Pancreas (tissue), 10 donors: ENCODE results near the gene ARHGEF26. TPM values are rescaled to one million over a fixed set of nuclear protein-coding genes. Genes with fewer than 3 reads are reported as not detected.

Experiments used
- ATAC-seq, 4 donors: fragments of 200-7000 bp; cut with Tn5 transposase; one replicate each; pipeline versions ENCODE4 v1.8.0 to v1.9.1; 2020; ENCODE audit warnings: mild to moderate bottlenecking in 4 of 4, moderate library complexity in 4 of 4
- DNase-seq, 6 donors: peaks; one replicate each; pipeline ENCODE4 v3.0.0-alpha.2; 2020
- FAIRE-seq: peaks from 2 replicates; lab custom pipeline; 2012; peaks lifted over from hg19 to GRCh38; lab: Jason Lieb, UNC
- H3K27ac ChIP-seq, 4 donors: fragments of 200-600 bp; sonication (generic); 1 replicate in 3 of 4; 2 replicates in 1 of 4; pipeline versions ENCODE4 v1.5.0 to v1.8.0; 2020
- H3K27me3 ChIP-seq, 4 donors: fragments of 200-600 bp; one replicate each; pipeline ENCODE4 v1.8.0; 2021
- H3K36me3 ChIP-seq, 3 donors: fragments of 200-600 bp; sonication (generic) in 1 of 3; one replicate each; pipeline versions ENCODE4 v1.5.0 to v1.8.0; 2020 to 2021
- H3K4me1 ChIP-seq, 3 donors: fragments of 200-600 bp; one replicate each; pipeline ENCODE4 v1.8.0; 2021
- H3K4me3 ChIP-seq, 4 donors: fragments of 200-600 bp; sonication (generic) in 2 of 4; one replicate each; pipeline versions ENCODE4 v1.5.0 to v1.8.0; 2020 to 2021
- H3K9me3 ChIP-seq, 4 donors: fragments of 200-600 bp; one replicate each; pipeline ENCODE4 v1.8.0; 2021
- CTCF ChIP-seq, 4 donors: fragments of 200-600 bp; sonication (generic) in 3 of 4; IDR thresholded peaks; one replicate each; pipeline versions ENCODE4 v1.5.0 to v1.8.0; 2021; ENCODE audit warnings: antibody characterized with exemption in 4 of 4
- WGBS, 2 donors: extraction: QIAGEN DNeasy Blood & Tissue Kit; methylation state at CpG; one replicate each; pipeline ENCODE4 v1.1.7; 2013; 5-methylcytosine and 5-hydroxymethylcytosine counted together
- intact Hi-C, 3 donors: fragments of 100-400 bp; cut with DNase I; formaldehyde crosslinking; loops; one replicate each; pipeline versions ENCODE4 v1.11.1 to v1.14.2; 2022
- polyA plus RNA-seq, 2 donors: library from polyadenylated mRNA; stranded (reverse); fragments of 200-250 nt; gene quantifications; one replicate each; pipeline ENCODE4 v1.2.3, GENCODE V29; 2013
- total RNA-seq, 6 donors: library from RNA; stranded (reverse); fragmentation: NEBNext Ultra II Directional in 4 of 6; extraction: Animal tissue kit (Norgen Biotek cat#: 25700) in 4 of 6; gene quantifications; one replicate each; pipeline versions ENCODE4 v1.2.1 to v1.2.4, GENCODE V29; 2021 to 2023
- donor health status: healthy with polysubstance abuse.
- donor health status: DM: no; HTN: no; CAD: no; lungs with moderate emphysema.
- donor health status: DM: no; HTN: no; CAD: no.
- donor health status: control.
- donor health status: control.
- donor health status: Bipolar disorder and iron deficiency.
- donor health status: DM: yes; HTN: yes; CAD: no.
- donor health status: DM: no; HTN: no; CAD: no.
- donor health status: DM: no; HTN: no; CAD: no.
- donor health status: DM: yes; HTN: yes; CAD: no.

ARHGEF26 gene
- total and polyA plus RNA-seq, 8 donors, result 2.7 to 6.5 (median 4.9) TPM

DNA sequence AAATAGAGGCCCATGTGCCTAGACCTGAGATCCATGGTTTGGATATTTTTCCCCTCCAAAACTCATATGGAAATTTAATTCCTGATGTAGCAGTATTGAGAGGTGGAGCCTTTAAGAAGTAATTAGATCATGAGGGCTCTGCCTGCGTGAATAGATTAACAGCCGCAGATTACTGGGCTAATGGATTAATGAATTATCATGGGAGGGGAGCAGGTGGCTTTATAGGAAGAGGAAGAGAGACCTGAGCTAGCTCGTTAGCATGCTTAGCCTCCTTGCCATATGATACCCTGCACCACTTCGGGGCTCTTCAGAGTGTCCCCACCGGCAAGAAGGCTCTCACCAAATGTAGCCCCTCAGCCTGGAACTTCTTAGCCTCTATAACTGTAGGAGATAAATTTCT is 15.8 kb downstream of the ARHGEF26 start:
- ATAC-seq (no peak), FAIRE-seq (no peak), DNase-seq (no peak)
- intact Hi-C loops, result no loop called here
- peaks cover 10 to 20% (median 15%) of the 10 kb centered on the region in 3 donors for H3K4me1 ChIP-seq
- H3K27ac ChIP-seq, result no peak overlapping the region
- no peaks in the 10 kb centered on the region for H3K36me3 ChIP-seq
- no peak overlapping the region for H3K4me3 ChIP-seq
- WGBS, 2 donors, result 47 to 52% methylated on average over 5 of the region's 5 CpGs
- no peaks in the 10 kb centered on the region for H3K9me3 ChIP-seq
- H3K27me3 ChIP-seq, result no peaks in the 10 kb centered on the region
- TF ChIP-seq CTCF (IDR thresholded peaks at IDR 0.05), result no peak

DNA sequence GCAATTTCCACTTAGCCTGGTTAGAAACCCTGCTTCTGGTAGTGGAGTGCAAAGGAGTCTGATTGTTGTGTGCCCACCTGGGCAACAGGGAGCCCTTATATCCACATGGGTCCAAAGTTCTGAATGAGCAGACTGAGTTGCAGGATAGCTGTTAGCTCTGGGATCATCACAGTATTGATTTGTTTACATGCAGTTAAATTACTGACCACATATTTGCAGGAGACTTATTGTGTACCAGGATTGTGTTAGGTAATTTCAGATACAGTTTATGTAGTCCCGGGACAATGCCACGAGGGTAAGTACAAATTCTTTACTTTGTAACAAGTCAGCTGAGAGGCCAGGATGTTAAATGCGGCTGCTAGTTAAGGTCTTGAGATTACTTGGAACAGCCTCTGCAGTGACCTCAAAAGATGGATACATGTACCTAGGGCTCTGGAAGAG is 18.8 kb downstream of the ARHGEF26 start:
- WGBS, 2 donors, result 63 to 68% methylated on average over 3 of the region's 3 CpGs
- TF ChIP-seq CTCF (IDR thresholded peaks at IDR 0.05), result no peak

GRCh38 chr3:154142608-154143007 is 21.4 kb downstream of the ARHGEF26 start:
- no peaks in the 10 kb centered on the region for H3K9me3 ChIP-seq
- H3K4me3 ChIP-seq, result no peak overlapping the region
- no peaks in the 10 kb centered on the region for H3K27me3 ChIP-seq
- intact Hi-C loops, result no loop called here
- no peak for TF ChIP-seq CTCF (IDR thresholded peaks at IDR 0.05)
- ATAC-seq (no peak), FAIRE-seq (no peak), DNase-seq (no peak)
- H3K27ac ChIP-seq, result no peak overlapping the region
- no peaks in the 10 kb centered on the region for H3K36me3 ChIP-seq
- no peaks in the 10 kb centered on the region for H3K4me1 ChIP-seq
- WGBS, 2 donors, result 95 to 100% methylated on average over 2 of the region's 2 CpGs

More for the DNA sequence above, 18.8 kb downstream of the ARHGEF26 start:
- Histone ChIP-seq H3K9me3 (no peaks in the 10 kb centered on the region), H3K27me3 (no peaks in the 10 kb centered on the region), H3K4me3 (no peak overlapping the region), H3K4me1 (peaks cover 10 to 17% (median 15%) of the 10 kb centered on the region in 3 donors), H3K36me3 (no peaks in the 10 kb centered on the region), H3K27ac (no peak overlapping the region)
- intact Hi-C loops, result no loop called here
- ATAC-seq (no peak), DNase-seq (no peak), FAIRE-seq (no peak)

DNA sequence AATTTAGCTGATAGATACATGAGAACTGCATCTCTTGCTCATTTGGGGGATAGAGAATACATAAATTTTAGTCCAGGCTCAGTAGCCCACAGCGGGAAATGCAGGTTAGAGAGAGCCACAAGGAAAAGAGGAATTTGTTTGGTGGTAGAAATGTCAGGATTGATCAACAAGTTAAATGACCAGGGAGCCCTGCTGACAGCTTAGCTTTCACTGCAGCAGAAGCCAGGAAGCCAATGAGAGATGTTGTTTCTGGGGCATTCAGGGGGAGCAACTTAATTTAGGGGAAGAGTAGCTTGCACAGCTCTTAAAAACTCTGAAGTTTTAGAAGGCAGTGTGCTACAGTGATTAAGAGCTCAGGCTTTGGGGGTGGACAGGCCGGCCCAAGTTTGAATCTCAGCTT is 22.7 kb downstream of the ARHGEF26 start:
- H3K4me3 ChIP-seq, result no peak overlapping the region
- H3K4me1 ChIP-seq, result no peaks in the 10 kb centered on the region
- ATAC-seq, result no peak
- H3K27ac ChIP-seq, result no peak overlapping the region
- H3K27me3 ChIP-seq, result no peaks in the 10 kb centered on the region
- no peak for FAIRE-seq
- no peak for TF ChIP-seq CTCF (IDR thresholded peaks at IDR 0.05)
- intact Hi-C loops, result no loop called here
- DNase-seq, result no peak
- H3K36me3 ChIP-seq, result no peaks in the 10 kb centered on the region
- no peaks in the 10 kb centered on the region for H3K9me3 ChIP-seq
- WGBS, 2 donors, result 92 to 95% methylated on average over 2 of the region's 2 CpGs

DNA sequence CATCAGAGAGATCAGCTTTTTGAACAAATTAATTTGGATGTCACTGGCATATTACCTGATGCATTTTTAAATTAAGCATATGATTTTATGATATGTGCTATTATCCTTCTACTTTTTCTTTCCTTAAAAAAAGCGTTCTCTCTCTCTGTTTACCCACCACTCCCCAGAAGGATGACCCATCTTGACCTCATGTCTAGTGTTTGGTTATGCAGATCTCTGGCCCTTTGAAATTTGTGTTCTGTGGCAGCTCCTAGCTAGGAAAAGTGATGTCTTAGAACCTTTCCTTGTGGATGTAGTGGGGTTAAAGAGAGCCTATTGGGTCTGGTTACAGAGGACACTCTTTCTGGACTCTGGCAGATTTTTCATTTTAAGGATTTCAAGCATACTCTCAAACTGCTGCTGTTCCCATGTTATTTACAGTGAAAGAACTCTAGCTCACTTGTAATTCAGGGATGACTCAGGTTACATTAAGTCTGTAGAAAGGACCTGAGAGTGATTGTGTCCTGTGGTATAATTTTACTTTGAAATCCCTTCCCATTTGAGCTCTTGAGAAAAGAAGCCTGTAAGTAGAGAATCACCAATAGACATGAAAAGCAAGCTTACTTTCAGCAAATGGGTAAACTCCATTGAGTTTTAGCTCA is 23.8 kb downstream of the ARHGEF26 start:
- H3K9me3 ChIP-seq, result no peaks in the 10 kb centered on the region
- H3K4me3 ChIP-seq, result no peak overlapping the region
- H3K27ac ChIP-seq, result no peak overlapping the region
- no peaks in the 10 kb centered on the region for H3K4me1 ChIP-seq
- no peaks in the 10 kb centered on the region for H3K27me3 ChIP-seq
- DNase-seq (no peak), ATAC-seq (no peak), FAIRE-seq (no peak)
- WGBS, 2 donors, result 57 to 75% methylated on average over 1 of the region's 1 CpG
- intact Hi-C loops, result no loop called here
- no peaks in the 10 kb centered on the region for H3K36me3 ChIP-seq
- TF ChIP-seq CTCF (IDR thresholded peaks at IDR 0.05), result no peak
